Measurements from ENCODE around the gene SMG9. TPM values are rescaled to one million over a fixed set of nuclear protein-coding genes. Genes with fewer than 3 reads are reported as not detected.

The SMG9 gene
- total RNA-seq, 4 donors from 2014 or later, result 14.6 to 49.8 (median 28.0) TPM

DNA sequence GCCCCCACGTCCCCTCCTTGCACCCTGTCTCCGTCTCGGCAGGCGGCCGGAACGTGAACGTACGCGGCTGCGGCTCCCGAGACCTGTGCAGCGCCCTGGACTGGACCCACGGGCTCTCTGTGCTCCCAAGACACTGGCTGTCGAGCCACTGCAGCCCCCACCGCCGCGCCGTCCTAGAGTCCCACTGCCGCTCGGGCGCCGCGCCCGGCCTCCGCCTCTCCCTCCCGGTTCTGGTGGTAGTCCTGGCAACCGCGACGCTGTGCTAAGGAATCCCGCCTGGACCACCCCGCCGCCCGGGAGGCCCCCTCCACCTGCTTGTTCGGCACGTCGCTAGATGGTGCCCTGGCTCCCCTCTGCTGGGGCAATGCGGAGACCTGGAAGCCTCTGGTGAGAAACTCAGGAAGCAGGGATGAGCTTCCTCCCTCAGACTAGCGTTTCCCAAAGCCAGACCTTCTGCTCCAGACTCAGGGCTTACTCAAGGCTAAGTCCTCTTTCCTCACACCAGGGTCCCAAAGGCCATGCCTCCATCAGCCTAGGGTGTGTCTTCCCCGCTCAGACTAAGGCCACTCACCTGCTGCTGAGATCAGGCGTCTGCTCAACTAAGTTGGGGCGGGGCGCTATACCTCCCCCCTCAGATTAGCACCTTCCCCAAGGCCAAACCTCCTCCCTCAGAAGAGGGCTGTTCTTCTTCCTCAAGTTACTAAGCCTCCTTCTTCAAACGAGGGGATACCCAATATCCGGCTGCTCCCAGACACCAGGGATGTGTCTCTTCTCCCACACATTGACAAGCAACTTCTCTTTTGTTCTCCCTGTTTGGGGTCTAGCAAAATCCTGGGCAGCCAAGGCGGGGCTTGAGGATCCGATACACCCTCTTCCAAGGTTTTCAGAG, 55.0 kb downstream of the SMG9 start:
- H3K9me3 ChIP-seq, result peaks cover 0 to 19% (median 0%) of the 10 kb centered on the region in 4 donors
- peak overlapping the region in 3 of 4 donors; percentile 5 to 40 (median 27) for H3K4me3 ChIP-seq
- H3K27ac ChIP-seq, result peak overlapping the region in 3 of 4 donors; percentile 15 to 73 (median 69)
- no peaks in the 10 kb centered on the region for H3K36me3 ChIP-seq
- peaks cover 0 to 17% (median 5%) of the 10 kb centered on the region in 4 donors for H3K4me1 ChIP-seq
- no peak for DNase-seq (ENCODE audit: low spot score in 2 of 2)
- peaks cover 0 to 12% of the 10 kb centered on the region in 2 donors for H3K27me3 ChIP-seq
- 12 to 24% methylated on average over 28 to 46 of the region's 46 CpGs for WGBS, 2 donors
- TF ChIP-seq POLR2A (IDR thresholded peaks at IDR 0.05) (no peak), EP300 (IDR thresholded peaks at IDR 0.05) (no peak)
- TF ChIP-seq, protein P1, sequence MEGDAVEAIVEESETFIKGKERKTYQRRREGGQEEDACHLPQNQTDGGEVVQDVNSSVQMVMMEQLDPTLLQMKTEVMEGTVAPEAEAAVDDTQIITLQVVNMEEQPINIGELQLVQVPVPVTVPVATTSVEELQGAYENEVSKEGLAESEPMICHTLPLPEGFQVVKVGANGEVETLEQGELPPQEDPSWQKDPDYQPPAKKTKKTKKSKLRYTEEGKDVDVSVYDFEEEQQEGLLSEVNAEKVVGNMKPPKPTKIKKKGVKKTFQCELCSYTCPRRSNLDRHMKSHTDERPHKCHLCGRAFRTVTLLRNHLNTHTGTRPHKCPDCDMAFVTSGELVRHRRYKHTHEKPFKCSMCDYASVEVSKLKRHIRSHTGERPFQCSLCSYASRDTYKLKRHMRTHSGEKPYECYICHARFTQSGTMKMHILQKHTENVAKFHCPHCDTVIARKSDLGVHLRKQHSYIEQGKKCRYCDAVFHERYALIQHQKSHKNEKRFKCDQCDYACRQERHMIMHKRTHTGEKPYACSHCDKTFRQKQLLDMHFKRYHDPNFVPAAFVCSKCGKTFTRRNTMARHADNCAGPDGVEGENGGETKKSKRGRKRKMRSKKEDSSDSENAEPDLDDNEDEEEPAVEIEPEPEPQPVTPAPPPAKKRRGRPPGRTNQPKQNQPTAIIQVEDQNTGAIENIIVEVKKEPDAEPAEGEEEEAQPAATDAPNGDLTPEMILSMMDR (IDR thresholded peaks at IDR 0.05), result no peak

DNA sequence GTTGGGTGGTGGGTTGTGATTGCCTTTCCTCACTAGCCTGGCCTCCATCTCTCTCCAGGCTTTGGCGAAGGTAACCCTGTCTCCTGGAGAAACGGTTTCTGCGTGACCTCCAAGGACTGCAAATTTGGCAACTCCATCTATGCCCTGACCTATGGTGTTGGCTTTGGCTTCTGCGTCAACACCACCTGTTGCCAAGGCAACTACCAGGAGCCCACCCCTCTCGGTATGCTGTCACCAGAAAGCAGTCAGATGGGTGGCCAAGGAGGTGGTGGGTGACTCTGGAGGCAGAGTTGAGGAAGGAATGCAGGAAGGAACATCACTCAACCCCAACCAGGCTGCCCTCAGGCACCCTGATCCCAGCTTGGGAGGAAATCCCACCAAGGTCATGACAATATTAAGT, 57.5 kb downstream of the SMG9 start:
- no peak for DNase-seq (ENCODE audit: low spot score in 2 of 2)
- peaks cover 0 to 12% of the 10 kb centered on the region in 2 donors for H3K27me3 ChIP-seq
- no peak overlapping the region for H3K27ac ChIP-seq
- no peaks in the 10 kb centered on the region for H3K36me3 ChIP-seq
- H3K9me3 ChIP-seq, result peaks cover 0 to 23% (median 0%) of the 10 kb centered on the region in 4 donors
- no peak overlapping the region for H3K4me3 ChIP-seq
- 63 to 64% methylated on average over 5 of the region's 5 CpGs for WGBS, 2 donors
- TF ChIP-seq EP300 (IDR thresholded peaks at IDR 0.05) (no peak), POLR2A (IDR thresholded peaks at IDR 0.05) (no peak)
- TF ChIP-seq, protein P1 (IDR thresholded peaks at IDR 0.05), result no peak
- peaks cover 0 to 17% (median 5%) of the 10 kb centered on the region in 4 donors for H3K4me1 ChIP-seq

DNA sequence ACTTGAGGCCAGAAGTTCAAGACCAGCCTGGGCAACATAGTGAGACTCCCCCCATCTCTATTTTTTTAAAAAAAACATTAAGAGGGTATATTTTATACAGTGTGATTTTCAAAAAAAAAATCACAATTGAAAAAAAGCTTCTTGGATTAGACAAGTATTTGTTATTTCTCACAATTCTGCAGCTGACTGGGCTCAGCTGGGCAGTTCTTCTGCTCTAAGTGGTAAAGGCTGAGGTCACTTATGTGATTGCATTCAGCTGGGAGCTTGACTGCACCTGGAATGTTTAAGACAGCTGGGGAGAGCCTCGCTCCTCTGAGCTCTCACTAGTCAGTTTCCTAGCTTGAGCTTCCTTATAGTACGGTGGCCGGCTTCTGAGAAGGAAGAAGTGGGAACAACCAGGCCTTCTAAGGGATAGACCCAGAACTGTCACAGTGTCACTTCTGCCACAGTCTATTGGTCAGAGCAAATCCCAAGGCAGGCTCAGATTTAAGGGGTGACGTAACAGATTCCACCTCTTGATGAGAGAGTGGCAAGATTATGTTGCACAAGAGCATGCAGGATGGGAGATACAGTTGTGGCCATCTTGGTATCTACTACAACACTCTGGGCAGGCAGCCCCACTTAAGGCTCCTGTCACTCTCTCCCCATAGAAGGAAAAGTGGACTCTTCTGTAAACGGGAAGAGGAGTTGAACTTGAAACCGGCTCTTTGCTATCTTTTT, 58.6 kb downstream of the SMG9 start:
- TF ChIP-seq EP300 (IDR thresholded peaks at IDR 0.05), result no peak
- TF ChIP-seq, protein P1 (IDR thresholded peaks at IDR 0.05), result no peak
- no peak for TF ChIP-seq POLR2A (IDR thresholded peaks at IDR 0.05)
- no peaks in the 10 kb centered on the region for H3K36me3 ChIP-seq
- H3K4me1 ChIP-seq, result peaks cover 0 to 17% (median 5%) of the 10 kb centered on the region in 4 donors
- peaks cover 0 to 34% (median 3%) of the 10 kb centered on the region in 4 donors for H3K9me3 ChIP-seq
- no peak for DNase-seq (ENCODE audit: low spot score in 2 of 2)
- no peak overlapping the region for H3K4me3 ChIP-seq
- WGBS, 2 donors, result 77 to 92% methylated on average over 6 of the region's 6 CpGs
- peaks cover 0 to 12% of the 10 kb centered on the region in 2 donors for H3K27me3 ChIP-seq
- no peak overlapping the region for H3K27ac ChIP-seq

GRCh38 chr19:43694553-43694952, 60.2 kb downstream of the SMG9 start:
- no peak for DNase-seq (ENCODE audit: low spot score in 2 of 2)
- H3K9me3 ChIP-seq, result peaks cover 0 to 47% (median 3%) of the 10 kb centered on the region in 4 donors
- H3K4me3 ChIP-seq, result no peak overlapping the region
- no peak overlapping the region for H3K27ac ChIP-seq
- whole genome bisulfite sequencing, 2 donors, result 75 to 90% methylated on average over 5 of the region's 5 CpGs
- H3K27me3 ChIP-seq, result peaks cover 0 to 12% of the 10 kb centered on the region in 2 donors
- no peak for TF ChIP-seq EP300 (IDR thresholded peaks at IDR 0.05)
- TF ChIP-seq, protein P1 (IDR thresholded peaks at IDR 0.05), result no peak
- TF ChIP-seq POLR2A (IDR thresholded peaks at IDR 0.05), result no peak
- H3K36me3 ChIP-seq, result no peaks in the 10 kb centered on the region
- peaks cover 0 to 7% (median 3%) of the 10 kb centered on the region in 4 donors for H3K4me1 ChIP-seq

Data from tibial nerve (tissue), 4 donors.